Breast epithelium (tissue), 4 donors: ENCODE measurements around the gene CDK19. TPM values are rescaled to one million over a fixed set of nuclear protein-coding genes. Genes with fewer than 3 reads are reported as not detected.

Experiments used
- DNase-seq, 2 donors: peaks; one replicate each; pipeline ENCODE4 v3.0.0-alpha.2; 2019; ENCODE audit warnings: low spot score in 2 of 2
- H3K27ac ChIP-seq, 2 donors: fragments of 200-600 bp; sonication (generic) in 1 of 2; one replicate each; pipeline ENCODE4 v1.5.1; 2016 to 2019; ENCODE audit warnings: mild to moderate bottlenecking in 1 of 2
- H3K27me3 ChIP-seq, 2 donors: fragments of 200-600 bp; sonication (generic) in 1 of 2; one replicate each; pipeline versions ENCODE4 v1.5.1 to v1.6.0; 2017 to 2019; ENCODE audit warnings: control low read depth in 1 of 2, mild to moderate bottlenecking in 1 of 2
- H3K36me3 ChIP-seq: fragments of 200-600 bp; one replicate; pipeline ENCODE4 v1.5.1; 2019
- H3K4me1 ChIP-seq, 2 donors: fragments of 200-600 bp; sonication (generic); one replicate each; pipeline ENCODE4 v1.5.1; 2016 to 2019; ENCODE audit warnings: control low read depth in 1 of 2
- H3K4me3 ChIP-seq, 3 donors: fragments of 200-600 bp; sonication (generic); 1 replicate in 2 of 3; 2 replicates in 1 of 3; pipeline ENCODE4 v1.5.1; 2016 to 2019; ENCODE audit warnings: mild to moderate bottlenecking in 3 of 3, moderate library complexity in 2 of 3
- H3K9me3 ChIP-seq, 2 donors: fragments of 200-600 bp; sonication (generic) in 1 of 2; one replicate each; pipeline ENCODE4 v1.5.1; 2016 to 2019; ENCODE audit warnings: control low read depth in 1 of 2
- POLR2A ChIP-seq: fragments of 450-650 bp; IDR thresholded peaks from one replicate; pipeline ENCODE4 v1.6.1; 2016; ENCODE audit warnings: antibody characterized with exemption, mild to moderate bottlenecking, moderate library complexity
- POLR2AphosphoS5 ChIP-seq, 3 donors: sonication (generic); formaldehyde crosslinking; IDR thresholded peaks; one replicate each; pipeline ENCODE4 v1.6.1; 2017; ENCODE audit warnings: antibody characterized with exemption in 3 of 3
- intact Hi-C: fragments of 100-400 bp; cut with DNase I; formaldehyde crosslinking; loops from one replicate; pipeline ENCODE4 v1.15.1; 2023; ENCODE audit warnings: low total_unique reads
- total RNA-seq, 3 donors: library from RNA; depleted of rRNA; stranded (reverse); fragments of >200 nt; gene quantifications; one replicate each; pipeline ENCODE4 v1.1.0, GENCODE V29; 2016
- TF ChIP-seq, protein P1 (sequence below), 3 donors: fragments of 450-650 bp; IDR thresholded peaks; one replicate each; pipeline ENCODE4 v1.5.1; 2016 to 2017; ENCODE audit warnings: antibody characterized with exemption in 3 of 3, mild to moderate bottlenecking in 3 of 3, moderate library complexity in 3 of 3

Gene CDK19
- total RNA-seq, 3 donors from 2014 or later, result 14.1 to 17.9 (median 17.9) TPM

DNA sequence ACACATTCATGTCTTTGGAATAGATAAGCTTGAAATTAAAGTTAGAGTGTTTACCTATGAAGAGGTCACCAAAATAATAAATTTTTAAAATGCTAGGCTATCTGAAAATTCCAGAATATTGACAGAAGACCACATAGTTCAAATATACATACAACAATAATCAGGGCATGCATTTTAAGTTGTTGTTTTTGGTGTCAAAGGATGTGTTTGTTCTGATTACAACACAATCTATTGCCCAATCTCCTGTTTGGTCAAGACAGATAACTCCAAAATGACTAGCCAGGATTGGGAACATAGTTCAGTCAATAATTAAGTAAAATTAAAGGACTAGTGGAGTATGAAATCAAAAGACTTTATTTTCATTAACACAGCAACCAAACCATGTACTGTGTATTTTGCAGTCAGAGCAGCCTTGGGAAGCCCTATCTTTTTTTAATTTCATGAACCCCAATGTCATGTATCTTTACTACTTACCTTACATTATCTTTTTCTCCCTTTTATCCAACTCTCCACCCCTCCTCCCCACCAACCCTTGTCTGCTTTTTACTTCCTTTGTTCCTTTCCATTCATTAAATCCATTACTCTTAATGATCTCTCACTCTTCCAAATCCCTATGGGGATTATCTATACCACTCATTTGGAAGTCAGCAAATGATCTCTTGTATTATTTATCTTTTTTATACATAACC is 111.2 kb downstream of the CDK19 start:
- Histone ChIP-seq H3K4me1 (no peaks in the 10 kb centered on the region), H3K4me3 (no peak overlapping the region), H3K36me3 (no peaks in the 10 kb centered on the region), H3K27ac (no peak overlapping the region), H3K27me3 (no peaks in the 10 kb centered on the region), H3K9me3 (no peaks in the 10 kb centered on the region)
- TF ChIP-seq, protein P1, sequence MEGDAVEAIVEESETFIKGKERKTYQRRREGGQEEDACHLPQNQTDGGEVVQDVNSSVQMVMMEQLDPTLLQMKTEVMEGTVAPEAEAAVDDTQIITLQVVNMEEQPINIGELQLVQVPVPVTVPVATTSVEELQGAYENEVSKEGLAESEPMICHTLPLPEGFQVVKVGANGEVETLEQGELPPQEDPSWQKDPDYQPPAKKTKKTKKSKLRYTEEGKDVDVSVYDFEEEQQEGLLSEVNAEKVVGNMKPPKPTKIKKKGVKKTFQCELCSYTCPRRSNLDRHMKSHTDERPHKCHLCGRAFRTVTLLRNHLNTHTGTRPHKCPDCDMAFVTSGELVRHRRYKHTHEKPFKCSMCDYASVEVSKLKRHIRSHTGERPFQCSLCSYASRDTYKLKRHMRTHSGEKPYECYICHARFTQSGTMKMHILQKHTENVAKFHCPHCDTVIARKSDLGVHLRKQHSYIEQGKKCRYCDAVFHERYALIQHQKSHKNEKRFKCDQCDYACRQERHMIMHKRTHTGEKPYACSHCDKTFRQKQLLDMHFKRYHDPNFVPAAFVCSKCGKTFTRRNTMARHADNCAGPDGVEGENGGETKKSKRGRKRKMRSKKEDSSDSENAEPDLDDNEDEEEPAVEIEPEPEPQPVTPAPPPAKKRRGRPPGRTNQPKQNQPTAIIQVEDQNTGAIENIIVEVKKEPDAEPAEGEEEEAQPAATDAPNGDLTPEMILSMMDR (IDR thresholded peaks at IDR 0.05), result no peak
- no peak for DNase-seq
- intact Hi-C loops, result no loop called here

DNA sequence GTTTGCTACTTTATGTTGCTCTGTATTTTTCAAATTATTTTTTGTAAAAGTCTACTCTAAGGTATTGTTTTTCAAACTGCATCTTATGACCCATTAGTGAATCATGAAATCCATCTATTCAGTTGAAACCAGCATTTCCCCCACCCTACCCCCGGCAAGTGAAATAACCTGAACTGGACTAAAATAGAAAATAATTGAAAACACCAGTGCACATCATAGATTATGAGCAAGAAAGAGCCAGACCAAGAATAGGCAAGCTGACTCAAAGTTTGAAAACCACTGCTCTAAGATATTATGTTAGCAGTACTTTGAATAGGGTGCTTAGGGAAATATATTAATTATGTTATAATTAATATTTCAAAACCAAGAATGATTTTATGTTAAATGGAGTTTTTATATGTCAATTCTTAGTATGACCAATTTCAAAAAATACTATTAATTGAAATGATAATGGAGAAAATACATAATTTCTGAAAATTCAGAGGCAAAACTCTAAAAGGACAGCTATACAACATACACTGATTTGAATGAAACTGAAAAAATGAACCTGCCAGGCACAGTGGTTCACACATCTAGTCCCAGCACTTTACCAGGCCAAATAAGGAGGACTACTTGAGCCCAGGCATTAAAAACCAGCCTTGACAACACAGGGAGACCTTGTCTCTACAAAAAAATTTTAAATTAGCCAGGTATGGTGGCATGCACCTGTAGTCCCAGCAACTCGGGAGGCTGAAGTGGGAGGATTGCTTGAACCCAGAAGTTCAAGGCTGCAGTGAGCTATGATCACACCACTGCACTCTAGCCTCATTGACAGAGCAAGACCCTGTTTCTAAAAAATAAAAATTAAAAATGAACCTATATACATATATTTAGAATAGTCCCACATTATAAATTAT is 112.0 kb downstream of the CDK19 start:
- no peaks in the 10 kb centered on the region for H3K36me3 ChIP-seq
- no peak for DNase-seq
- no peak overlapping the region for H3K27ac ChIP-seq
- no peaks in the 10 kb centered on the region for H3K4me1 ChIP-seq
- intact Hi-C loops, result no loop called here
- no peaks in the 10 kb centered on the region for H3K9me3 ChIP-seq
- TF ChIP-seq, protein P1 (IDR thresholded peaks at IDR 0.05), result no peak
- no peak overlapping the region for H3K4me3 ChIP-seq
- H3K27me3 ChIP-seq, result no peaks in the 10 kb centered on the region

DNA sequence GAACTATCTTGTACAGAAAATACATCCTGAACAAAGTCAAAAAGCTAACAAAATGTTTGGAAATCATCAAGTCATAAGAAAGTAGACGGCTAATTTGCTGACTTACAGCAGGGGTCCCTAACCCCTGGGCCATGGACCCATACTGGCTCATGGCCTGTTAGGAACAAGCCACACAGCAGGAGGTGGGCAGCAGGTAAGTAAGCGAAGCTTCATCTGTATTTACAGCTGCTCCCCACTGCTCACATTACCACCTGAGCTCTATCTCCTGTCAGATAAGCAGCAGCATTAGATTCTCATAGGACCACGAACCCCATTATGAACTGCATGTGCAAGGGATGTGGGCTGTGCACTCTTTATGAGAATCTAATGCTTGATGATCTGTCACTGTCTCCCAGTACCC is 115.5 kb downstream of the CDK19 start:
- no peak for TF ChIP-seq POLR2AphosphoS5 (IDR thresholded peaks at IDR 0.05)
- TF ChIP-seq, protein P1 (IDR thresholded peaks at IDR 0.05), result no peak
- TF ChIP-seq POLR2A, result no peak
- no peaks in the 10 kb centered on the region for H3K36me3 ChIP-seq
- intact Hi-C loops, result no loop called here

DNA sequence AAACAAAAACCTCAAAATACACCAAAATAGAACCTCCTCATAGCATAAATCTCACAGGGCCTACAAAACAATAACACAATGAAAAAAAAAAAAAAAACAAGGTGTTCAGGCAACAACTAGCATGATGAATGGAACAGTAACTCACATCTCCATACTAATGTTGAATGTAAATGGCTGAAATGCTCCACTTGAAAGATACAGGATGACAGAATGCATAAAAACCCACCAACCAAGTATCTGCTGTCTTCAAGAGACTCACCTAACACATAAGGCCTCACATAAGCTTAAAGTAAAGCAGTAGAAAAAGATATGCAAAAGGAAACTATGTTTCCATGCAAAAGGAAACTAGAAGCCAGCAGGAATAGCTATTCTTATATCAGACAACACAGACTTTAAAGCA is 121.3 kb downstream of the CDK19 start:
- peaks cover 0 to 2% of the 10 kb centered on the region in 2 donors for H3K4me1 ChIP-seq
- intact Hi-C loops, result no loop called here
- peaks cover 0 to 5% of the 10 kb centered on the region in 2 donors for H3K9me3 ChIP-seq
- TF ChIP-seq POLR2A (no peak), POLR2AphosphoS5 (IDR thresholded peaks at IDR 0.05) (no peak)
- TF ChIP-seq, protein P1 (IDR thresholded peaks at IDR 0.05), result no peak
- H3K27ac ChIP-seq, result no peak overlapping the region
- no peaks in the 10 kb centered on the region for H3K36me3 ChIP-seq
- H3K4me3 ChIP-seq, result no peak overlapping the region
- no peaks in the 10 kb centered on the region for H3K27me3 ChIP-seq
- no peak for DNase-seq

More for the DNA sequence above, 115.5 kb downstream of the CDK19 start:
- no peak for DNase-seq
- no peaks in the 10 kb centered on the region for H3K27me3 ChIP-seq
- no peak overlapping the region for H3K27ac ChIP-seq
- no peaks in the 10 kb centered on the region for H3K4me1 ChIP-seq
- peaks cover 0 to 5% of the 10 kb centered on the region in 2 donors for H3K9me3 ChIP-seq
- no peak overlapping the region for H3K4me3 ChIP-seq

DNA sequence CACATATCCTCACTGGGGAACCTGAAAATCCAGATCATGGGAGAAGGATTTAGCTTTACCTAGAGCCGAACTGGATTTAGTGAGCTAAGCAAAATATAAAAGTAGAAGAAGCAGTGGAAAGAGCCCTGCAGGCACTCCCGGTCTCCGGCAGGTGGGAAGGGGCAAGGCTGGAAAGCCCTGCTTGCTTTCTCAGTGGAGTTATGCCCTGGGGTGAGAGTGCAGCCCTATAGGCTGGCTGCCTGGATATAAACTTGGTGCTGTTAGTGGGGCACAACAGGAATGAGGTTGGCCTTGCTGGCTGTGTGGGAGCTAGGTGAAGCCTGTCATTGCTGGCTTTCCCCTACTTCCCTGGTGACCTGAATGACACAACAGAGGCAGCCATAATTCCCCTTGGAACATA is 122.0 kb downstream of the CDK19 start:
- no peaks in the 10 kb centered on the region for H3K27me3 ChIP-seq
- intact Hi-C loops, result no loop called here
- H3K4me1 ChIP-seq, result peaks cover 0 to 9% of the 10 kb centered on the region in 2 donors
- H3K4me3 ChIP-seq, result no peak overlapping the region
- no peaks in the 10 kb centered on the region for H3K36me3 ChIP-seq
- TF ChIP-seq, protein P1 (IDR thresholded peaks at IDR 0.05), result no peak
- TF ChIP-seq POLR2AphosphoS5 (IDR thresholded peaks at IDR 0.05), result no peak
- TF ChIP-seq POLR2A, result no peak
- H3K9me3 ChIP-seq, result peaks cover 0 to 5% of the 10 kb centered on the region in 2 donors
- DNase-seq, result no peak
- no peak overlapping the region for H3K27ac ChIP-seq
